Peyer's patch (tissue), 4 donors: ENCODE measurements around the gene KRTAP4-3.

Experiments used
- POLR2A ChIP-seq, 2 donors: fragments of 450-650 bp; IDR thresholded peaks; one replicate each; pipeline ENCODE4 v1.5.1; 2017; ENCODE audit warnings: antibody characterized with exemption in 2 of 2, mild to moderate bottlenecking in 2 of 2, moderate library complexity in 2 of 2
- TF ChIP-seq, protein P1 (sequence below), 6 experiments: fragments of 450-650 bp in 4 of 6; fragments of 200-600 bp in 2 of 6; sonication (generic) in 1 of 6; IDR thresholded peaks; one replicate each; pipeline ENCODE4 v1.5.1; 2017 to 2019; ENCODE audit warnings: antibody characterized with exemption in 6 of 6, mild to moderate bottlenecking in 3 of 6, moderate library complexity in 1 of 6

DNA sequence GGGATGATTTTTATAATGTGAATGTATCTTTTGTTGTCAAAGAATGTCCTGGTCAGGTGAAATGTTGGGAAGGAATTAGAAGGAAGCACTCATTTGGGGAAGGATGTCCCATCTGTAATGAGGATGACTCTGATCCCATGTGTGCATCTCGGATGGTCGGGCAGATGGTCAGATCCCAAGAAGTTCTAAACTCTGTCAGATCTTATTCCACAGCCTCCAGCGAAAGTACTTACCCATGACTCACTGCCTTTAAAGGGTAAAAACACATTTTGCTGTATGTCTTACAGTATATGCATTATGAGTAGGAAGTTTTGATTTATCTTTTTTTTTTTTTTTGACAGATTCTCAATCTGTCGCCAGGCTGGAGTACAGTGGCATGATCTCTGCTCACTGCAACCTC, 49.3 kb downstream of the KRTAP4-3 start:
- TF ChIP-seq, protein P1, sequence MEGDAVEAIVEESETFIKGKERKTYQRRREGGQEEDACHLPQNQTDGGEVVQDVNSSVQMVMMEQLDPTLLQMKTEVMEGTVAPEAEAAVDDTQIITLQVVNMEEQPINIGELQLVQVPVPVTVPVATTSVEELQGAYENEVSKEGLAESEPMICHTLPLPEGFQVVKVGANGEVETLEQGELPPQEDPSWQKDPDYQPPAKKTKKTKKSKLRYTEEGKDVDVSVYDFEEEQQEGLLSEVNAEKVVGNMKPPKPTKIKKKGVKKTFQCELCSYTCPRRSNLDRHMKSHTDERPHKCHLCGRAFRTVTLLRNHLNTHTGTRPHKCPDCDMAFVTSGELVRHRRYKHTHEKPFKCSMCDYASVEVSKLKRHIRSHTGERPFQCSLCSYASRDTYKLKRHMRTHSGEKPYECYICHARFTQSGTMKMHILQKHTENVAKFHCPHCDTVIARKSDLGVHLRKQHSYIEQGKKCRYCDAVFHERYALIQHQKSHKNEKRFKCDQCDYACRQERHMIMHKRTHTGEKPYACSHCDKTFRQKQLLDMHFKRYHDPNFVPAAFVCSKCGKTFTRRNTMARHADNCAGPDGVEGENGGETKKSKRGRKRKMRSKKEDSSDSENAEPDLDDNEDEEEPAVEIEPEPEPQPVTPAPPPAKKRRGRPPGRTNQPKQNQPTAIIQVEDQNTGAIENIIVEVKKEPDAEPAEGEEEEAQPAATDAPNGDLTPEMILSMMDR (IDR thresholded peaks at IDR 0.05): no peak
- TF ChIP-seq POLR2A (IDR thresholded peaks at IDR 0.05): no peak
